ENCODE data around the gene LEF1. TPM values are rescaled to one million over a fixed set of nuclear protein-coding genes. Genes with fewer than 3 reads are reported as not detected.

The LEF1 gene
- total RNA-seq, 1 experiment from 2014 or later: 0.79 TPM

DNA sequence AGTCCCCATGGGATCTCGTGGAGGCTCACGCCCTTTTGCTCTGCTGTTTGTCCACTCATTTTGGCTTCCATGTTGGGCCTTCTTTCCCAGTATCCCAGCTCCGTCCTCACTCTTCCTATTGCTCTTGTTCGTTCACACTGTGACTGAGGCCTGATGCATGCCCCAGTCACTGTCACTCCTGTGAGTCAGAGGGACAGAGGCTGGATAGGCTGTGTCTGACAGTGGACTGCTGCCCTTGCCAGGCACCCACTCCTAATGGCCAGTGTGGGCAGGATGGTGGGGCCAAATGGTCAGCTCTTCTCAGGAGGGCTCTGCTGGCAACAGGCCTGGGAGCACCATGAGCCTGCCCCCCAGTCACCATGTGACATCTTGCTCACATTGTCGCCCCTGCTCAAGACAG is 139.0 kb downstream of the LEF1 start (continued):
- TF ChIP-seq SP1 (IDR thresholded peaks at IDR 0.05; ENCODE audit: low read depth) (no peak), JUND (IDR thresholded peaks at IDR 0.05) (no peak)
- TF ChIP-seq, protein P1, sequence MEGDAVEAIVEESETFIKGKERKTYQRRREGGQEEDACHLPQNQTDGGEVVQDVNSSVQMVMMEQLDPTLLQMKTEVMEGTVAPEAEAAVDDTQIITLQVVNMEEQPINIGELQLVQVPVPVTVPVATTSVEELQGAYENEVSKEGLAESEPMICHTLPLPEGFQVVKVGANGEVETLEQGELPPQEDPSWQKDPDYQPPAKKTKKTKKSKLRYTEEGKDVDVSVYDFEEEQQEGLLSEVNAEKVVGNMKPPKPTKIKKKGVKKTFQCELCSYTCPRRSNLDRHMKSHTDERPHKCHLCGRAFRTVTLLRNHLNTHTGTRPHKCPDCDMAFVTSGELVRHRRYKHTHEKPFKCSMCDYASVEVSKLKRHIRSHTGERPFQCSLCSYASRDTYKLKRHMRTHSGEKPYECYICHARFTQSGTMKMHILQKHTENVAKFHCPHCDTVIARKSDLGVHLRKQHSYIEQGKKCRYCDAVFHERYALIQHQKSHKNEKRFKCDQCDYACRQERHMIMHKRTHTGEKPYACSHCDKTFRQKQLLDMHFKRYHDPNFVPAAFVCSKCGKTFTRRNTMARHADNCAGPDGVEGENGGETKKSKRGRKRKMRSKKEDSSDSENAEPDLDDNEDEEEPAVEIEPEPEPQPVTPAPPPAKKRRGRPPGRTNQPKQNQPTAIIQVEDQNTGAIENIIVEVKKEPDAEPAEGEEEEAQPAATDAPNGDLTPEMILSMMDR (IDR thresholded peaks at IDR 0.05 in 2 of 3, conservative IDR thresholded peaks at IDR 0.05 in 1 of 3; ENCODE audit: borderline replicate concordance in 1 of 3, insufficient read depth in 1 of 3, low read depth in 2 of 3, low read length in 2 of 3): no peak

DNA sequence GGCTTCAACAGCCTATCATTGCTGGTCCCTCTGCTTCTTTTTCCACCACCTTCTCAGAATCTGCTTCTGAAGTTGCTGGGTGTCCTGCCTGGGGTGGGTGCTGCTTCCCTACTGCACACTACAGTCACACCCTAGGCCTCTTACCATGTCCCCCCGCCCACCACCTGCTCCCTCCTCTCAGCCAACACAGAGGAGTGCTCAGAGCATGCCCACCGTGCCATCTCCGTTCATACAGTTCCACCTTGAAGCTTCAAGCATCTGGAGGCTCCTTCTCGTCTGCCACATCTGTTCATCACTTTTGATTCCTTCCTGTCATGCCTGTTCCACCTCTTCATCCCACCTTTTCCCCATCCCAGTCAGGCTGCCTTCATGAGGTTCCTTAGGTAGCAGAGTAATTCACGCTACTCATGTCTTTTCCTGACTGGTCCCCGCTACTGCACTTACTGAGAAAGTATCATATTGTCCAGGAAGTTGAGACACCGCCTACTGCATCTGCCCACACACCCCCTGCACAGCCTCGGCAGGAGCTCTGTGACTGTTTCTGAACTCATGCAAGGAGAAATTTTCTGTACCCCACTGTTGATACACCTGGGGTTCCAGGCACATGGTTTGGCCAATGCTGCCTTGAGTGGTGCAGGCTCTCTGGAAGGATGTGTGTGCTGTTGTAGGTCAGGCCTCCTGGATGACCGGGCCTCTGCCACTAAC is 139.6 kb downstream of the LEF1 start:
- H3K9ac ChIP-seq (ENCODE audit: low read length): no peak overlapping the region
- H3K9me2 ChIP-seq (ENCODE audit: insufficient read depth): no peaks in the 10 kb centered on the region
- no peaks in the 10 kb centered on the region for H3K27me3 ChIP-seq (ENCODE audit: insufficient read depth, low read length)
- no peaks in the 10 kb centered on the region for H3K9me3 ChIP-seq (ENCODE audit: control insufficient read depth in 1 of 2, insufficient read depth in 1 of 2, low read depth in 1 of 2, low read length in 2 of 2)
- H3K27ac ChIP-seq (ENCODE audit: low read depth, low read length): no peak overlapping the region
- DNase-seq (ENCODE audit: low read depth, low spot score): no peak
- POLR2A ChIA-PET: no interaction called here
- no peak for TF ChIP-seq TCF7L2 (IDR thresholded peaks at IDR 0.05; ENCODE audit: borderline replicate concordance, extremely low read depth, insufficient read depth, insufficient read length)
- TF ChIP-seq JUND (IDR thresholded peaks at IDR 0.05): no peak
- TF ChIP-seq EZH2 (IDR thresholded peaks at IDR 0.05): no peak
- no peak for TF ChIP-seq ZFX (IDR thresholded peaks at IDR 0.05)
- TF ChIP-seq, protein P2, sequence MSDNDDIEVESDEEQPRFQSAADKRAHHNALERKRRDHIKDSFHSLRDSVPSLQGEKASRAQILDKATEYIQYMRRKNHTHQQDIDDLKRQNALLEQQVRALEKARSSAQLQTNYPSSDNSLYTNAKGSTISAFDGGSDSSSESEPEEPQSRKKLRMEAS (IDR thresholded peaks at IDR 0.05): no peak
- no peak for TF ChIP-seq EGR1 (IDR thresholded peaks at IDR 0.05; ENCODE audit: low read depth)
- TF ChIP-seq, protein P3, sequence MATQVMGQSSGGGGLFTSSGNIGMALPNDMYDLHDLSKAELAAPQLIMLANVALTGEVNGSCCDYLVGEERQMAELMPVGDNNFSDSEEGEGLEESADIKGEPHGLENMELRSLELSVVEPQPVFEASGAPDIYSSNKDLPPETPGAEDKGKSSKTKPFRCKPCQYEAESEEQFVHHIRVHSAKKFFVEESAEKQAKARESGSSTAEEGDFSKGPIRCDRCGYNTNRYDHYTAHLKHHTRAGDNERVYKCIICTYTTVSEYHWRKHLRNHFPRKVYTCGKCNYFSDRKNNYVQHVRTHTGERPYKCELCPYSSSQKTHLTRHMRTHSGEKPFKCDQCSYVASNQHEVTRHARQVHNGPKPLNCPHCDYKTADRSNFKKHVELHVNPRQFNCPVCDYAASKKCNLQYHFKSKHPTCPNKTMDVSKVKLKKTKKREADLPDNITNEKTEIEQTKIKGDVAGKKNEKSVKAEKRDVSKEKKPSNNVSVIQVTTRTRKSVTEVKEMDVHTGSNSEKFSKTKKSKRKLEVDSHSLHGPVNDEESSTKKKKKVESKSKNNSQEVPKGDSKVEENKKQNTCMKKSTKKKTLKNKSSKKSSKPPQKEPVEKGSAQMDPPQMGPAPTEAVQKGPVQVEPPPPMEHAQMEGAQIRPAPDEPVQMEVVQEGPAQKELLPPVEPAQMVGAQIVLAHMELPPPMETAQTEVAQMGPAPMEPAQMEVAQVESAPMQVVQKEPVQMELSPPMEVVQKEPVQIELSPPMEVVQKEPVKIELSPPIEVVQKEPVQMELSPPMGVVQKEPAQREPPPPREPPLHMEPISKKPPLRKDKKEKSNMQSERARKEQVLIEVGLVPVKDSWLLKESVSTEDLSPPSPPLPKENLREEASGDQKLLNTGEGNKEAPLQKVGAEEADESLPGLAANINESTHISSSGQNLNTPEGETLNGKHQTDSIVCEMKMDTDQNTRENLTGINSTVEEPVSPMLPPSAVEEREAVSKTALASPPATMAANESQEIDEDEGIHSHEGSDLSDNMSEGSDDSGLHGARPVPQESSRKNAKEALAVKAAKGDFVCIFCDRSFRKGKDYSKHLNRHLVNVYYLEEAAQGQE (IDR thresholded peaks at IDR 0.05; ENCODE audit: low read depth): no peak
- no peak overlapping the region for H3K4me2 ChIP-seq (ENCODE audit: low read length)
- RAD21 ChIA-PET (ENCODE audit: low non-redundant PET in 1 of 2, low total read pairs in 2 of 2, uncharacterized antibody in 2 of 2, unreplicated experiment in 2 of 2): no interaction called here
- H3K36me3 ChIP-seq (ENCODE audit: control insufficient read depth in 1 of 2, insufficient read depth in 2 of 2, low read length in 2 of 2): peaks cover 3 to 6% of the 10 kb centered on the region in 2 experiments; a peak in 3 of 4 replicates
- no peak for ATAC-seq
- BruUV-seq (replicated peaks): no TSS peak
- no peaks in the 10 kb centered on the region for H3K4me1 ChIP-seq (ENCODE audit: control insufficient read depth in 1 of 2, insufficient read depth in 2 of 2, low read length in 2 of 2)
- H2AFZ ChIP-seq (ENCODE audit: low read depth, low read length, poor library complexity, severe bottlenecking): no peak overlapping the region
- intact Hi-C loops (cut with micrococcal nuclease): no loop called here
- no peaks in the 10 kb centered on the region for H4K20me1 ChIP-seq (ENCODE audit: insufficient read depth)
- CTCF ChIA-PET: interaction anchor here (1.1 to 1.7 kb wide), 2 partner anchors 10 to 543 kb away, joined by 3 to 12 read pairs; no protein-coding TSS in a partner anchor
- H3K4me3 ChIP-seq (replicated peaks in 1 of 2; ENCODE audit: low read depth in 1 of 2, low read length in 2 of 2): no peak overlapping the region
- no peaks in the 10 kb centered on the region for H3K79me2 ChIP-seq (ENCODE audit: insufficient read depth, low read length)
